Measurements from ENCODE around the gene AKAP13. TPM values are rescaled to one million over a fixed set of nuclear protein-coding genes. Genes with fewer than 3 reads are reported as not detected.

AKAP13 gene
- total RNA-seq, 2 donors from 2014 or later, result 87.3 to 106 TPM

- no peaks in the 10 kb centered on the region for H3K4me1 ChIP-seq
- no peak overlapping the region for H3K9ac ChIP-seq (ENCODE audit: low read depth in 2 of 2, low read length in 2 of 2)
- intact Hi-C loops (cut with DNase I), result no loop called here
- no peak overlapping the region for H3K4me3 ChIP-seq
- TF ChIP-seq CTCF (IDR thresholded peaks at IDR 0.05), result no peak
- no peaks in the 10 kb centered on the region for H3K9me3 ChIP-seq
- no peaks in the 10 kb centered on the region for H3K36me3 ChIP-seq
- H3K27ac ChIP-seq, result no peak overlapping the region
- no peaks in the 10 kb centered on the region for H3K27me3 ChIP-seq
- no peak for DNase-seq
Observed at GRCh38 chr15:85470563-85471271, 90.3 kb downstream of the AKAP13 start.

DNA sequence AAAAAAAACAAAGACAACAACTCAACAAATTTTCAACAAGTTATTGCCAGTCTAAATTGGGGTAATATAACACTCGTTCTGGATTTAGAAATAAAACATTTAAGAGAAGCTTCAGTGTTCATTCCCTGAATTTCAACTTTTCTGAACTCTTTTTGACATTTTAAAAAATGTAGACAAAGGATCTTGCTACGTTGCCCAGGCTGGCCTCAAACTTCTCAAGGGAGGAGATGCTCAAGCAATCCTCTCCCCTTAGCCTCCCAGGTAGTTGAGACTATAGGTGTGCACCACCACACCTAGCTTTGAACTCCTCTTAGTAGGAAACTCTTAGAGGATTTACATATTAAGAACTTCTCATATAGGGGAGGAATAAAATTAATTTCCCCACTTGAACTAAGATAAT, 91.9 kb downstream of the AKAP13 start:
- H3K27me3 ChIP-seq, result no peaks in the 10 kb centered on the region
- H3K4me3 ChIP-seq, result no peak overlapping the region
- TF ChIP-seq CTCF (IDR thresholded peaks at IDR 0.05), result no peak
- no peaks in the 10 kb centered on the region for H3K9me3 ChIP-seq
- intact Hi-C loops (cut with DNase I), result no loop called here
- no peak overlapping the region for H3K27ac ChIP-seq
- H3K9ac ChIP-seq (ENCODE audit: low read depth in 2 of 2, low read length in 2 of 2), result no peak overlapping the region
- no peaks in the 10 kb centered on the region for H3K36me3 ChIP-seq
- DNase-seq, result no peak
- H3K4me1 ChIP-seq, result no peaks in the 10 kb centered on the region

- Histone ChIP-seq H3K9ac (ENCODE audit: low read depth in 2 of 2, low read length in 2 of 2) (no peak overlapping the region), H3K27ac (no peak overlapping the region), H3K27me3 (no peaks in the 10 kb centered on the region), H3K4me3 (no peak overlapping the region), H3K9me3 (no peaks in the 10 kb centered on the region), H3K36me3 (no peaks in the 10 kb centered on the region), H3K4me1 (no peaks in the 10 kb centered on the region)
- intact Hi-C loops (cut with DNase I), result no loop called here
- TF ChIP-seq CTCF (IDR thresholded peaks at IDR 0.05), result no peak
- DNase-seq, result no peak
Observed at GRCh38 chr15:85473455-85473854, 93.1 kb downstream of the AKAP13 start.

GRCh38 chr15:85474700-85475316, 94.4 kb downstream of the AKAP13 start:
- H3K4me1 ChIP-seq, result no peaks in the 10 kb centered on the region
- DNase-seq, result no peak
- no peak overlapping the region for H3K9ac ChIP-seq (ENCODE audit: low read depth in 2 of 2, low read length in 2 of 2)
- no peaks in the 10 kb centered on the region for H3K36me3 ChIP-seq
- H3K4me3 ChIP-seq, result no peak overlapping the region
- H3K9me3 ChIP-seq, result no peaks in the 10 kb centered on the region
- no peaks in the 10 kb centered on the region for H3K27me3 ChIP-seq
- TF ChIP-seq CTCF (IDR thresholded peaks at IDR 0.05), result no peak
- no peak overlapping the region for H3K27ac ChIP-seq
- intact Hi-C loops (cut with DNase I), result no loop called here

DNA sequence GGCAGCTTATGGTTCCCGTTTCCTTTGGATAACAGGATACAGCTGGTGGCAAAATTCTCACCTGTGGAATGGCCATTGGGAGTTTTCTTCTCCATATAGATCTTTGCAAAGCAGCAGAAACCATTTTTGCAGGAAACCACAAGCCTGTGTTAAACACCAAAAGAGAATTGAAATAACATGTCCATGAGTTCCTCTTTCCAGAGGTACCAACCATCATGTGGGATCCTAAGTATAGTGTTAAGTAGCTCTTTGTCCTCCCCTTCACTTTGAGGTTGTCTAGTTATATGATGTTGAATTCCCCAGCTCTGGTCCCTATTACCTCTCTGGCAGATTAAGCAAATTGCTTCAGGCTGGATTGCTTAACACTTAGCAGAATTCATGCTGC, 94.9 kb downstream of the AKAP13 start:
- TF ChIP-seq CTCF (IDR thresholded peaks at IDR 0.05), result no peak
- Histone ChIP-seq H3K36me3 (no peaks in the 10 kb centered on the region), H3K9me3 (no peaks in the 10 kb centered on the region), H3K9ac (ENCODE audit: low read depth in 2 of 2, low read length in 2 of 2) (no peak overlapping the region), H3K27ac (no peak overlapping the region), H3K4me3 (no peak overlapping the region), H3K27me3 (no peaks in the 10 kb centered on the region), H3K4me1 (no peaks in the 10 kb centered on the region)
- intact Hi-C loops (cut with DNase I), result no loop called here
- DNase-seq, result no peak
